ENCODE measurements around the gene INIP. TPM values are rescaled to one million over a fixed set of nuclear protein-coding genes. Genes with fewer than 3 reads are reported as not detected.

Gene INIP
- total RNA-seq, 3 donors from 2014 or later (not counting 1 experiment from before 2014, with no cell fraction given): 9.9 to 16.7 (median 16.4) TPM

GRCh38 chr9:112655668-112656067 lies 62.2 kb downstream of the INIP start:
- intact Hi-C loops (cut with micrococcal nuclease): no loop called here
- H3K27me3 ChIP-seq (ENCODE audit: control insufficient read depth, insufficient read depth, low read length): no peaks in the 10 kb centered on the region
- DNase-seq (no peak), ATAC-seq (no peak)
- Mint-ChIP-seq H3K27me3 (ENCODE audit: low read depth in 2 of 2) (no peaks in the 10 kb centered on the region), H3K27ac (no peak overlapping the region), H3K36me3 (no peaks in the 10 kb centered on the region), H3K9me3 (no peaks in the 10 kb centered on the region), H3K4me3 (no peak overlapping the region), H3K4me1 (no peaks in the 10 kb centered on the region)
- H3K4me1 ChIP-seq (ENCODE audit: control insufficient read depth, insufficient read depth, low read length): no peaks in the 10 kb centered on the region
- no peak overlapping the region for H3K4me3 ChIP-seq (ENCODE audit: low read length)
- no peaks in the 10 kb centered on the region for H3K36me3 ChIP-seq (ENCODE audit: control insufficient read depth, insufficient read depth, low read length)
- no peaks in the 10 kb centered on the region for H3K9me3 ChIP-seq (ENCODE audit: control insufficient read depth, insufficient read depth, low read length)
- 85% methylated on average over 3 of the region's 3 CpGs for WGBS (ENCODE audit: insufficient coverage)
- H3K27ac ChIP-seq (ENCODE audit: low read length): no peak overlapping the region
- no peak for TF ChIP-seq CTCF (IDR thresholded peaks at IDR 0.05)

- Mint-ChIP-seq H3K27ac (no peak overlapping the region), H3K36me3 (peaks cover 5% of the 10 kb centered on the region), H3K4me1 (no peaks in the 10 kb centered on the region), H3K27me3 (ENCODE audit: low read depth in 2 of 2) (no peaks in the 10 kb centered on the region), H3K4me3 (no peak overlapping the region), H3K9me3 (peaks cover 2 to 3% of the 10 kb centered on the region in 2 donors)
- intact Hi-C loops (cut with micrococcal nuclease): no loop called here
- ATAC-seq (no peak), DNase-seq (no peak)
- Histone ChIP-seq H3K36me3 (ENCODE audit: control insufficient read depth, insufficient read depth, low read length) (no peaks in the 10 kb centered on the region), H3K4me3 (ENCODE audit: low read length) (no peak overlapping the region), H3K9me3 (ENCODE audit: control insufficient read depth, insufficient read depth, low read length) (peaks cover under 1% of the 10 kb centered on the region), H3K4me1 (ENCODE audit: control insufficient read depth, insufficient read depth, low read length) (no peaks in the 10 kb centered on the region), H3K27me3 (ENCODE audit: control insufficient read depth, insufficient read depth, low read length) (no peaks in the 10 kb centered on the region), H3K27ac (ENCODE audit: low read length) (no peak overlapping the region)
- TF ChIP-seq CTCF (IDR thresholded peaks at IDR 0.05): no peak
- 99% methylated on average over 4 of the region's 5 CpGs for WGBS (ENCODE audit: insufficient coverage)
Observed at GRCh38 chr9:112654282-112654681, 63.6 kb downstream of the INIP start.

- no peak for TF ChIP-seq CTCF (IDR thresholded peaks at IDR 0.05)
- H3K36me3 ChIP-seq (ENCODE audit: control insufficient read depth, insufficient read depth, low read length): no peaks in the 10 kb centered on the region
Observed at GRCh38 chr9:112648624-112649023, 69.3 kb downstream of the INIP start.

GRCh38 chr9:112647596-112647995 lies 70.3 kb downstream of the INIP start:
- Mint-ChIP-seq H3K4me1 (no peaks in the 10 kb centered on the region), H3K4me3 (no peak overlapping the region), H3K27me3 (ENCODE audit: low read depth in 2 of 2) (no peaks in the 10 kb centered on the region), H3K36me3 (peaks cover 34% of the 10 kb centered on the region), H3K9me3 (peaks cover 2 to 7% of the 10 kb centered on the region in 2 donors), H3K27ac (no peak overlapping the region)
- no peak for TF ChIP-seq CTCF (IDR thresholded peaks at IDR 0.05)
- H3K27me3 ChIP-seq (ENCODE audit: control insufficient read depth, insufficient read depth, low read length): no peaks in the 10 kb centered on the region
- H3K9me3 ChIP-seq (ENCODE audit: control insufficient read depth, insufficient read depth, low read length): peaks cover 9% of the 10 kb centered on the region
- no peak overlapping the region for H3K27ac ChIP-seq (ENCODE audit: low read length)
- no peaks in the 10 kb centered on the region for H3K4me1 ChIP-seq (ENCODE audit: control insufficient read depth, insufficient read depth, low read length)
- no peak for DNase-seq
- no peak overlapping the region for H3K4me3 ChIP-seq (ENCODE audit: low read length)
- 94% methylated on average over 3 of the region's 3 CpGs for WGBS (ENCODE audit: insufficient coverage)
- H3K36me3 ChIP-seq (ENCODE audit: control insufficient read depth, insufficient read depth, low read length): no peaks in the 10 kb centered on the region
- intact Hi-C loops (cut with micrococcal nuclease): no loop called here
- no peak for ATAC-seq

More at GRCh38 chr9:112648624-112649023, 69.3 kb downstream of the INIP start:
- ATAC-seq: no peak
- H3K9me3 ChIP-seq (ENCODE audit: control insufficient read depth, insufficient read depth, low read length): peaks cover 9% of the 10 kb centered on the region
- no peak for DNase-seq
- H3K27me3 ChIP-seq (ENCODE audit: control insufficient read depth, insufficient read depth, low read length): no peaks in the 10 kb centered on the region
- no peak overlapping the region for H3K27ac ChIP-seq (ENCODE audit: low read length)
- H3K36me3 Mint-ChIP-seq: peaks cover 34% of the 10 kb centered on the region
- no CpG with 5 or more reads among the region's 1 CpG for WGBS (ENCODE audit: insufficient coverage)
- H3K27me3 Mint-ChIP-seq (ENCODE audit: low read depth in 2 of 2): no peaks in the 10 kb centered on the region
- no peak overlapping the region for H3K27ac Mint-ChIP-seq
- H3K4me3 ChIP-seq (ENCODE audit: low read length): no peak overlapping the region
- no peak overlapping the region for H3K4me3 Mint-ChIP-seq
- no peaks in the 10 kb centered on the region for H3K4me1 ChIP-seq (ENCODE audit: control insufficient read depth, insufficient read depth, low read length)
- peaks cover 2 to 7% of the 10 kb centered on the region in 2 donors for H3K9me3 Mint-ChIP-seq
- intact Hi-C loops (cut with micrococcal nuclease): no loop called here
- H3K4me1 Mint-ChIP-seq: no peaks in the 10 kb centered on the region
